Kidney (tissue), 14 donors: ENCODE data around the gene COL28A1. TPM values are rescaled to one million over a fixed set of nuclear protein-coding genes. Genes with fewer than 3 reads are reported as not detected.

Experiments
- DNase-seq, 5 donors: peaks; one replicate each; pipeline ENCODE4 v3.0.0-alpha.2; 2013 to 2020
- FAIRE-seq: peaks from 2 replicates; lab custom pipeline; 2012; peaks lifted over from hg19 to GRCh38; lab: Jason Lieb, UNC
- H3K27ac ChIP-seq, 2 donors: one replicate each; pipeline ENCODE4 v1.7.0; 2013; ENCODE audit warnings: low read depth in 2 of 2, low read length in 2 of 2, inconsistent platforms in 1 of 2
- H3K27me3 ChIP-seq: one replicate; pipeline ENCODE4 v1.7.1; 2013; ENCODE audit warnings: low read length, inconsistent platforms; ENCODE audit not compliant: control insufficient read depth, insufficient read depth
- H3K36me3 ChIP-seq, 3 donors: one replicate each; pipeline versions ENCODE4 v1.7.0 to v1.7.1; 2013; ENCODE audit warnings: low read length in 3 of 3, control low read depth in 1 of 3, inconsistent platforms in 1 of 3; ENCODE audit not compliant: insufficient read depth in 3 of 3, control insufficient read depth in 2 of 3
- H3K4me1 ChIP-seq, 3 donors: one replicate each; pipeline versions ENCODE4 v1.7.0 to v1.7.1; 2013; ENCODE audit warnings: low read length in 3 of 3, inconsistent platforms in 1 of 3, low read depth in 1 of 3; ENCODE audit not compliant: control insufficient read depth in 2 of 3, insufficient read depth in 2 of 3
- H3K4me3 ChIP-seq, 3 donors: one replicate each; pipeline versions ENCODE4 v1.7.0 to v1.8.1; 2013; ENCODE audit warnings: low read length in 3 of 3, control low read depth in 1 of 3, inconsistent platforms in 1 of 3
- H3K9ac ChIP-seq, 3 donors: one replicate each; pipeline versions ENCODE4 v1.7.0 to v1.7.1; 2013; ENCODE audit warnings: low read length in 3 of 3, control low read depth in 1 of 3, inconsistent platforms in 1 of 3
- H3K9me3 ChIP-seq, 3 donors: one replicate each; pipeline versions ENCODE4 v1.7.0 to v1.7.1; 2013; ENCODE audit warnings: low read length in 3 of 3, control low read depth in 1 of 3, inconsistent platforms in 1 of 3; ENCODE audit not compliant: control insufficient read depth in 2 of 3, insufficient read depth in 1 of 3
- intact Hi-C: fragments of 100-400 bp; cut with DNase I; formaldehyde crosslinking; loops from one replicate; pipeline ENCODE4 v1.11.1; 2022
- polyA plus RNA-seq: library from polyadenylated mRNA; stranded (reverse); fragments of 350-450 nt; fragmentation: Illumina TruSeq; extraction: RNeasy Lipid Tissue Mini Kit (QIAGEN cat#74804); gene quantifications from one replicate; pipeline ENCODE4 v1.2.3, GENCODE V29; 2014; ENCODE audit warnings: low read depth, low replicate concordance; ENCODE audit not compliant: insufficient read depth
- total RNA-seq: library from RNA; stranded (reverse); fragmentation: NEBNext Ultra II Directional; extraction: Animal tissue kit (Norgen Biotek cat#: 25700); gene quantifications from one replicate; pipeline ENCODE4 v1.2.1, GENCODE V29; 2021
- TF ChIP-seq, protein P1 (sequence below): IDR thresholded peaks from 3 replicates; pipeline ENCODE4 v1.5.1; 2012; ENCODE audit warnings: mild to moderate bottlenecking, moderate library complexity, borderline replicate concordance; ENCODE audit not compliant: insufficient read depth; ENCODE audit errors: extremely low read depth
- donor health status: control.
- donor health status: control.
- donor health status: control.
- donor health status: control.
- donor health status: control.
- donor health status: DM: yes; HTN: yes; CAD: no.
- donor health status: Normal renal cell carcinoma (clear cell type).

COL28A1 gene
- total and polyA plus RNA-seq, 2 donors from 2014 or later: 2.7 to 5.8 TPM

DNA sequence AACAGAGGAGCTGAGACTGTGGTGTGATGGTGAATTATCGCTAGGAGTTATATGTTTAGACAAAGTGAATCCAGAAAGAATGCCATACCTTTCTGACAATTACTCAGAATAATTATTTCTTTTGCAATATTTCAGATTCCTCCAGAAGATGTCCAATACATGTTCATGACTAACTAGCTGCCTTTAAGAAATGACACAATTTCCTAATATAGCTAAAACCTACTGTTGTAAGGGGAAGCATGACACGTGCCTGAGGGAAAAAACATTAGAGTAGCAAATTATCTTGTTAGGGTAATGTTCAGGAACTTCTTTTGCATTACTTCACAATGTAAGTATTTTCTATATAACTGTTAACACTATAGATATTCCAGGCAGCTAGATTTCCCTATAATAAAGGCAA is 150.3 kb downstream of the COL28A1 start:
- H3K9ac ChIP-seq: no peak overlapping the region
- H3K27ac ChIP-seq: no peak overlapping the region
- intact Hi-C loops: no loop called here
- H3K27me3 ChIP-seq: no peaks in the 10 kb centered on the region
- H3K36me3 ChIP-seq: no peaks in the 10 kb centered on the region
- no peaks in the 10 kb centered on the region for H3K9me3 ChIP-seq
- DNase-seq (no peak), FAIRE-seq (no peak)
- TF ChIP-seq, protein P1, sequence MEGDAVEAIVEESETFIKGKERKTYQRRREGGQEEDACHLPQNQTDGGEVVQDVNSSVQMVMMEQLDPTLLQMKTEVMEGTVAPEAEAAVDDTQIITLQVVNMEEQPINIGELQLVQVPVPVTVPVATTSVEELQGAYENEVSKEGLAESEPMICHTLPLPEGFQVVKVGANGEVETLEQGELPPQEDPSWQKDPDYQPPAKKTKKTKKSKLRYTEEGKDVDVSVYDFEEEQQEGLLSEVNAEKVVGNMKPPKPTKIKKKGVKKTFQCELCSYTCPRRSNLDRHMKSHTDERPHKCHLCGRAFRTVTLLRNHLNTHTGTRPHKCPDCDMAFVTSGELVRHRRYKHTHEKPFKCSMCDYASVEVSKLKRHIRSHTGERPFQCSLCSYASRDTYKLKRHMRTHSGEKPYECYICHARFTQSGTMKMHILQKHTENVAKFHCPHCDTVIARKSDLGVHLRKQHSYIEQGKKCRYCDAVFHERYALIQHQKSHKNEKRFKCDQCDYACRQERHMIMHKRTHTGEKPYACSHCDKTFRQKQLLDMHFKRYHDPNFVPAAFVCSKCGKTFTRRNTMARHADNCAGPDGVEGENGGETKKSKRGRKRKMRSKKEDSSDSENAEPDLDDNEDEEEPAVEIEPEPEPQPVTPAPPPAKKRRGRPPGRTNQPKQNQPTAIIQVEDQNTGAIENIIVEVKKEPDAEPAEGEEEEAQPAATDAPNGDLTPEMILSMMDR: no peak
- H3K4me3 ChIP-seq: no peak overlapping the region
- H3K4me1 ChIP-seq: no peaks in the 10 kb centered on the region

DNA sequence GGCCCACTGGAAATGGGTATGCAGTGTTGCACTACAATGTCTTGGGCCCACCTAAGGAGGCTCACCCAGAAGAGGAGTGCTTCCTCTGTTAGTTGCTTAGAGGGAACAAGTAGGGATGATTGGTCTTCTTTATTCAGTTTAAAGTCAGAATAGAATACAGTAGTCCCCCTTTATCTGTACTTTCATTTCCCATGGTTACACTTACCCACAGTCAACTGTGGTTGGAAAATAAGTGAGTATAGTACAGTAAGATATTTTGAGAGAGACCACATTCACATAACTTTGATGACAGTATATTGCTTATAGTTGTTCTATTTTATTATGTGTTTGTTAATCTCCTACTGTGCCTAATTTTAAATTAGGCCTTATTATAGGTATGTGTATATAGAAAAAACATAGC is 151.4 kb downstream of the COL28A1 start:
- no peaks in the 10 kb centered on the region for H3K4me1 ChIP-seq
- TF ChIP-seq, protein P1: no peak
- no peaks in the 10 kb centered on the region for H3K27me3 ChIP-seq
- no peak overlapping the region for H3K27ac ChIP-seq
- no peak overlapping the region for H3K9ac ChIP-seq
- intact Hi-C loops: no loop called here
- no peak for DNase-seq
- H3K4me3 ChIP-seq: no peak overlapping the region
- H3K9me3 ChIP-seq: no peaks in the 10 kb centered on the region
- no peak for FAIRE-seq
- H3K36me3 ChIP-seq: no peaks in the 10 kb centered on the region

DNA sequence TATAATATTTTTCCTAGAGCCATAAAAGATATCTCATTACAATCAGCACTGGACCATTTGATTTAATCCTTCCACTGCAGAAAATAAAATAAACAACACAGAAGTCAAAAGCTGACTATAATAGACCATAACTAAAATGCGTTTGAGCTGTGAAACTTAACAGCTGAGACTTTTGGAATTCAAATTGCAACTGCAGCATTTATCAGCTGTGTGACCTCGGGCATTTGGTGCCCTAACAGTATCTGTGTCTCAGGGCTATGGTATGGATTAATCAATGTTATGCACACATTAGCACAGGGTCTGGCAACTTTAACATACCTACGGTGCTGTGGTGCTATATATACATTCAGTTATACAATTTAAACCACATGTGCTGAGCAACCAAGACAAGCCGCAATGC is 160.1 kb downstream of the COL28A1 start:
- H3K9ac ChIP-seq: no peak overlapping the region
- no peak for FAIRE-seq

DNA sequence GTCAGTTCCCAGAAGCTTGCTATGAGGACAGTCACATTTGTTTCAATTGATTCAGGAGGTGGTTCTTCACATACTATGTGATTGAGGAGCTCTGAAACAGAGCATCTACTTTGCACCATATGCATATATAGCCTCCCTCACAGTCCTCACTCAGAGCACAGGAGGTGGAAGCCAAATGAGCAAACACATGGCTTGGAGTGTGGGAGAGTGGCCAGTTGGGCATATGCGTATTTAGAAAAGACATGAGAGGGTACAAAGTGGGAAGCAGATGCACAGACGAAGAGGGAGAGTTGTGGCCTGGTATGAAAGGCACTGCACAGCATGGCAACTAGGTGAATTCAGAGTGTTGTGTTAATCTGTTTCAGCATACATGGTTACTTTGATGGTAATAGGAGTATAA is 165.6 kb downstream of the COL28A1 start:
- intact Hi-C loops: no loop called here
- Histone ChIP-seq H3K9ac (no peak overlapping the region), H3K4me1 (no peaks in the 10 kb centered on the region), H3K27ac (no peak overlapping the region), H3K36me3 (no peaks in the 10 kb centered on the region), H3K9me3 (no peaks in the 10 kb centered on the region), H3K27me3 (no peaks in the 10 kb centered on the region), H3K4me3 (no peak overlapping the region)
- TF ChIP-seq, protein P1: no peak
- no peak for DNase-seq
- FAIRE-seq: no peak

More for the DNA sequence above, 160.1 kb downstream of the COL28A1 start:
- Histone ChIP-seq H3K4me1 (peaks cover 0 to 5% (median 0%) of the 10 kb centered on the region in 3 donors), H3K36me3 (no peaks in the 10 kb centered on the region), H3K4me3 (no peak overlapping the region), H3K27ac (no peak overlapping the region), H3K9me3 (no peaks in the 10 kb centered on the region), H3K27me3 (no peaks in the 10 kb centered on the region)
- TF ChIP-seq, protein P1: no peak
- intact Hi-C loops: no loop called here
- no peak for DNase-seq
